K562 (cell line): Measurements from ENCODE around the gene ACAA2. TPM values are rescaled to one million over a fixed set of nuclear protein-coding genes. Genes with fewer than 3 reads are reported as not detected.

Experiments
- L3MBTL2 ChIP-seq: fragments of 450-650 bp; IDR thresholded peaks from 2 replicates; pipeline ENCODE4 v1.6.1; 2016; ENCODE audit warnings: mild to moderate bottlenecking, moderate library complexity
- MGA ChIP-seq: fragments of 450-650 bp; IDR thresholded peaks from 2 replicates; pipeline ENCODE4 v1.6.1; 2016; ENCODE audit warnings: mild to moderate bottlenecking, moderate library complexity
- PRDM10 ChIP-seq: fragments of 450-650 bp; IDR thresholded peaks from 2 replicates; pipeline ENCODE4 v1.6.1; 2018; ENCODE audit not compliant: partially characterized antibody
- SUPT5H ChIP-seq: fragments of 450-650 bp; IDR thresholded peaks from 2 replicates; pipeline ENCODE4 v1.6.1; 2016
- TRIM28 ChIP-seq: fragments of 450-650 bp; IDR thresholded peaks from 2 replicates; pipeline ENCODE4 v1.6.1; 2017
- ZNF740 ChIP-seq, 3 experiments: fragments of 200-800 bp in 1 of 3; sonication (Bioruptor generic) in 1 of 3; sonication (generic) in 1 of 3; formaldehyde crosslinking in 1 of 3; IDR thresholded peaks; 2 replicates each; pipeline versions ENCODE4 v1.6.1 to v1.8.0; 2016 to 2022; ENCODE audit warnings: mild to moderate bottlenecking in 2 of 3, missing compliant biosample characterization in 2 of 3, missing genetic modification characterization in 2 of 3, missing genetic modification reagents in 1 of 3
- polyA plus RNA-seq, 8 experiments: library from polyadenylated mRNA; depleted of rRNA in 4 of 8; stranded (reverse) in 5 of 8; unstranded in 3 of 8; fragments of >200 nt; fragmentation: Nextera tagmentation in 2 of 8; fragmentation: Illumina TruSeq in 1 of 8; extraction: Ambion mirVana in 2 of 8; extraction: Trizol in 1 of 8; gene quantifications; 2 replicates each; pipeline versions ENCODE4 v1.2.1 to v1.2.3, GENCODE V29; 2011 to 2014; ENCODE audit warnings: inconsistent platforms in 1 of 8, missing spikeins in 1 of 8
- total RNA-seq, 7 experiments: library from RNA; depleted of rRNA in 6 of 7; stranded (reverse); fragments of >200 nt in 6 of 7; fragmentation: Illumina TruSeq in 2 of 7; extraction: Trizol in 2 of 7; gene quantifications; 2 replicates each; pipeline versions ENCODE4 v1.2.1 to v1.2.3, GENCODE V29; 2011 to 2021; ENCODE audit warnings: low replicate concordance in 1 of 7

ACAA2 gene
- total and polyA plus RNA-seq, 9 of the 15 experiments (the other 6 are each of a cell fraction or from before 2014, with no cell fraction given), result 13.2 to 31.5 (median 21.7) TPM

GRCh38 chr18:49813069-49813318 lies 339 bp downstream of the ACAA2 start (continued):
- TF ChIP-seq PRDM10 (no peak), ZNF740 (CRISPR knock-in tag; IDR thresholded peaks at IDR 0.05) (no peak), ZNF740 (tag; IDR thresholded peaks at IDR 0.05) (no peak), L3MBTL2 (0 out of 2 replicates have a peak, but pooled peaks have one; percentile 22), MGA (peak; percentile 54; the same call in 1 of the 2 replicates), TRIM28 (no peak), SUPT5H (no peak)
